Measurements from ENCODE around the gene SYT6. TPM values are rescaled to one million over a fixed set of nuclear protein-coding genes. Genes with fewer than 3 reads are reported as not detected.

The SYT6 gene
- not detected in 2 replicates for total RNA-seq (2022)
- Bru-seq, nascent RNA: percentile 1 among the genes with signal in this experiment
- BruChase-seq, experiment 1, labeled RNA remaining after a 6-hour chase: not detected
- BruChase-seq, experiment 2, labeled RNA remaining after a 2-hour chase: percentile 1 among the genes with signal in this experiment
- long read RNA-seq: 0 reads

DNA sequence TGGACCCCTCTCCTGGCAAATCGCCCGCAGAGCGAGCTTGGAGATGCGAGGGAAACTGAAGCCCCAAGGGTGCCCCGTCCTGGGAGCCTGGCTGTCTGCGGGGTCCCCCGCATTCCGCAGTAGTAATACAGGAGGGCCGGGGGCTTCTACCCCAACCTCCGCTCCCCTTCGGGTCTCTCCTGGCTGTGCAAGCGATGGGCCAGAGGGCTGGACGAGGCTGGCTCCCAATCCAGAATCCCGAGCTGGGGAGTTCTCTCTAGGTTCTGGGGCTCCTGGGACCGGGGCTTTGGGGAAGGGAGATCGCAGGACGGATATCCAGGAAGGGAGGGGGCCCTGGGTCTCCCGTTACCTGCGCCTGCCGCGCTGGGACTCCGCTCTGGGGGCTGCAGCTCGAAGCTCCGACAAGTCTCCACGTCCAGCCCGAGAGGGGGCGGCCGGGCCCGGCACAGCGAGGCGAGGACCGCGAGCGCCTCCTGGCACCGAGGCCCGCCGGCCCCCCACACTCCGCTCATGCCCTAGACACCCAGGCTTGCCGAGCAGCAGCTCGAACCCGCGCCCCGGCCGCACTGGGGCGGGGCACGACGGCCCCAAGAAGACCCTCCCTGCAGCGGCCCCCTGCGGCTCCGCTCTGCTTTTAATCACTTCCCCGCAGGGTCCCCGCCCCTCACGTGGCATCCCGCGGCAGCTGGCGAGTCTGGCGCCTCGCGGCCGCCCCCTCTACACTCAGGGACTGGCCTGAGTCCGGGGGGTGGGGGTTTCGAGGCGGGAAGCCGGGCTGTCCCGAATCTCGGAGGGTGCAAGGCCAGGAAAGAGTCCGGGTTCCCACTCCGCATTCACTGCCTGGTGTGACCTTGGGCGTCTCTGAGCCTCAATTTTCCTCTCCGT lies at the start of gene SYT6:
Gene SYT6, minus strand, starts transcription at position 609 of the 885 bp plus-strand sequence. Its CDS starts 97 bp downstream, at position 512.
- Mint-ChIP-seq H3K27ac (ENCODE audit: unreplicated experiment) (no peak within 1 kb of the TSS), H3K27me3 (ENCODE audit: unreplicated experiment) (peaks cover 82% of the 10 kb centered on the region), H3K36me3 (ENCODE audit: insufficient read depth, unreplicated experiment) (no peaks in the 10 kb centered on the region), H3K9me3 (ENCODE audit: low read depth, unreplicated experiment) (no peaks in the 10 kb centered on the region), H3K4me1 (ENCODE audit: low read depth, unreplicated experiment) (no peaks in the 10 kb centered on the region), H3K4me3 (ENCODE audit: low read depth, unreplicated experiment) (no peak within 1 kb of the TSS)
- intact Hi-C loops (cut with micrococcal nuclease; ENCODE audit: unreplicated experiment): no loop called here
- no peak for DNase-seq
- no peak for TF ChIP-seq CTCF (IDR thresholded peaks at IDR 0.05; ENCODE audit: unreplicated experiment)
- CTCF ChIA-PET: no interaction called here
- BruUV-seq (replicated peaks): no TSS peak

- H3K27me3 Mint-ChIP-seq (ENCODE audit: unreplicated experiment): peaks cover 92% of the 10 kb centered on the region
- no peaks in the 10 kb centered on the region for H3K4me1 Mint-ChIP-seq (ENCODE audit: low read depth, unreplicated experiment)
- CTCF ChIA-PET: no interaction called here
- H3K9me3 Mint-ChIP-seq (ENCODE audit: low read depth, unreplicated experiment): no peaks in the 10 kb centered on the region
- no peak for TF ChIP-seq CTCF (IDR thresholded peaks at IDR 0.05; ENCODE audit: unreplicated experiment)
- no peak for DNase-seq
- intact Hi-C loops (cut with micrococcal nuclease; ENCODE audit: unreplicated experiment): no loop called here
- no peaks in the 10 kb centered on the region for H3K36me3 Mint-ChIP-seq (ENCODE audit: insufficient read depth, unreplicated experiment)
- no peak overlapping the region for H3K27ac Mint-ChIP-seq (ENCODE audit: unreplicated experiment)
- no TSS peak for BruUV-seq (replicated peaks)
- H3K4me3 Mint-ChIP-seq (ENCODE audit: low read depth, unreplicated experiment): no peak overlapping the region
Observed at GRCh38 chr1:114201486-114201885, 47.8 kb upstream of the SYT6 start.

DNA sequence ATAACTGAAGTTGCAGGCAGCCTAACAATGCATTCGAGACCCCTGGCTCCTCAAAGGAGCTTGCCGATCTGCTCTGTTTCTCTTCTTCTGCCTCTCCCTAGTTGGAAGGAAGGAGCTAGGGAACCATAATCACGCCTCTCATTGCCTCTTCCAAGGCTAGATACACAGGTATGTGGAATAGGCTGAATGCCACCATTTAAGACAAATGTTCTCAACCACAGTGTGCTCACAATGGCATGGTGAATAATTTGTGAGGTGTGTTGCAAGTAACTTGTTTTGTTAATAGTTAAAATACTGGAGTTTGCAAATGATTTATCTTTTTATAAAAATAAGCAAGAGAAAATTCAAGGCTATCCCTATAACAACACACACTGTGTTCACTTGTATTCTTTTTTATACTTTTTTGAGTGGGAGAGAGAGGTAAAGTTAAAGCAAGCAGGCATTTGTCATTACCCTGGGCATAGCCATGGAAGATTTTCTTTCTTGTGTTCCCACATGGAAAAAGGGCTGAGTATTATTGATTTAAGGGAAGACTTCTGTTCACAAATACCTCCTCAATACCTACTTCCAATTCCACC lies 45.4 kb upstream of the SYT6 start:
- no TSS peak for BruUV-seq (replicated peaks)
- no peaks in the 10 kb centered on the region for H3K4me1 Mint-ChIP-seq (ENCODE audit: low read depth, unreplicated experiment)
- CTCF ChIA-PET: interaction anchor here (1.3 kb wide), 1 partner anchor 84 kb away, joined by 3 read pairs; no protein-coding TSS in a partner anchor
- H3K9me3 Mint-ChIP-seq (ENCODE audit: low read depth, unreplicated experiment): no peaks in the 10 kb centered on the region
- no peak for DNase-seq
- H3K27ac Mint-ChIP-seq (ENCODE audit: unreplicated experiment): no peak overlapping the region
- H3K36me3 Mint-ChIP-seq (ENCODE audit: insufficient read depth, unreplicated experiment): no peaks in the 10 kb centered on the region
- intact Hi-C loops (cut with micrococcal nuclease; ENCODE audit: unreplicated experiment): no loop called here
- no peak for TF ChIP-seq CTCF (IDR thresholded peaks at IDR 0.05; ENCODE audit: unreplicated experiment)
- H3K4me3 Mint-ChIP-seq (ENCODE audit: low read depth, unreplicated experiment): no peak overlapping the region
- H3K27me3 Mint-ChIP-seq (ENCODE audit: unreplicated experiment): peaks cover 99% of the 10 kb centered on the region

- no peaks in the 10 kb centered on the region for H3K9me3 Mint-ChIP-seq (ENCODE audit: low read depth, unreplicated experiment)
- DNase-seq: no peak
- intact Hi-C loops (cut with micrococcal nuclease; ENCODE audit: unreplicated experiment): no loop called here
- no TSS peak for BruUV-seq (replicated peaks)
- H3K27ac Mint-ChIP-seq (ENCODE audit: unreplicated experiment): no peak overlapping the region
- CTCF ChIA-PET: interaction anchor here (0.6 to 1.3 kb wide), 2 partner anchors 83 to 86 kb away, joined by 3 read pairs; no protein-coding TSS in a partner anchor
- no peak overlapping the region for H3K4me3 Mint-ChIP-seq (ENCODE audit: low read depth, unreplicated experiment)
- no peak for TF ChIP-seq CTCF (IDR thresholded peaks at IDR 0.05; ENCODE audit: unreplicated experiment)
- H3K4me1 Mint-ChIP-seq (ENCODE audit: low read depth, unreplicated experiment): no peaks in the 10 kb centered on the region
- peaks cover 99% of the 10 kb centered on the region for H3K27me3 Mint-ChIP-seq (ENCODE audit: unreplicated experiment)
- no peaks in the 10 kb centered on the region for H3K36me3 Mint-ChIP-seq (ENCODE audit: insufficient read depth, unreplicated experiment)
Observed at GRCh38 chr1:114196992-114197907, 43.6 kb upstream of the SYT6 start.
